Endothelial cell of umbilical vein (primary cell): ENCODE measurements around the gene SLC35F2. TPM values are rescaled to one million over a fixed set of nuclear protein-coding genes. Genes with fewer than 3 reads are reported as not detected.

Experiments
- BruUV-seq: library from RNA; stranded (reverse); fragments of 400-500 nt; replicated peaks from 2 replicates; lab custom pipeline; 2021; lab: Mats Ljungman, UMichigan
- CTCF ChIA-PET: fragments of 300-600, 350-600 bp; sonication (Branson Sonifier 250); formaldehyde crosslinking; loops from one replicate; lab custom pipeline; 2021; ENCODE audit warnings: antibody characterized with exemption, inconsistent platforms; lab: Charles Lee
- POLR2A ChIA-PET: fragments of 300-600, 350-600 bp; sonication (Branson Sonifier 250); formaldehyde crosslinking; loops from one replicate; lab custom pipeline; 2021; ENCODE audit warnings: antibody characterized with exemption, inconsistent platforms; lab: Charles Lee
- DNase-seq: peaks from one replicate; pipeline ENCODE4 v3.0.0-alpha.2; 2011; ENCODE audit warnings: low read depth, low spot score
- FAIRE-seq: peaks from 2 replicates; lab custom pipeline; 2011; peaks lifted over from hg19 to GRCh38; lab: Jason Lieb, UNC
- H2AFZ ChIP-seq: 2 replicates; pipeline ENCODE4 v1.6.0; 2012; ENCODE audit warnings: low read depth, low read length, control low read depth, inconsistent platforms
- H3K27ac ChIP-seq: 2 replicates; pipeline ENCODE4 v1.5.1; 2011; ENCODE audit warnings: low read depth, mild to moderate bottlenecking, control low read depth, low read length, moderate library complexity; ENCODE audit not compliant: insufficient read depth
- H3K27me3 ChIP-seq, 2 experiments: 2 replicates each; pipeline versions ENCODE4 v1.6.0 to v1.6.1; 2011; ENCODE audit warnings: low read length in 2 of 2, mixed read lengths in 1 of 2; ENCODE audit not compliant: control insufficient read depth in 2 of 2, insufficient read depth in 2 of 2
- H3K36me3 ChIP-seq, 2 experiments: 2 replicates in 1 of 2; 3 replicates in 1 of 2; pipeline ENCODE4 v1.5.1; 2011; ENCODE audit warnings: low read length in 2 of 2, mild to moderate bottlenecking in 1 of 2, moderate library complexity in 1 of 2; ENCODE audit not compliant: control insufficient read depth in 2 of 2, insufficient read depth in 2 of 2; ENCODE audit errors: extremely low read depth in 1 of 2
- H3K4me1 ChIP-seq: 3 replicates; pipeline ENCODE4 v1.5.1; 2011; ENCODE audit warnings: mild to moderate bottlenecking, low read length; ENCODE audit not compliant: control insufficient read depth, insufficient read depth; ENCODE audit errors: extremely low read depth
- H3K4me2 ChIP-seq: 2 replicates; pipeline ENCODE4 v1.6.1; 2011; ENCODE audit warnings: low read length, control low read depth, mixed read lengths; ENCODE audit not compliant: insufficient read depth
- H3K4me3 ChIP-seq, 3 experiments: fragments of 200-600 bp in 1 of 3; sonication (generic), shearing (Covaris generic) in 1 of 3; replicated peaks in 1 of 3; 2 replicates each; pipeline ENCODE4 v1.5.1; 2011 to 2016; ENCODE audit warnings: control low read depth in 3 of 3, low read length in 3 of 3, mild to moderate bottlenecking in 2 of 3, inconsistent platforms in 1 of 3, low read depth in 1 of 3, moderate library complexity in 1 of 3; ENCODE audit not compliant: insufficient read depth in 1 of 3
- H3K79me2 ChIP-seq: 2 replicates; pipeline ENCODE4 v1.6.0; 2012; ENCODE audit warnings: low read length, inconsistent platforms; ENCODE audit not compliant: control insufficient read depth, insufficient read depth
- H3K9ac ChIP-seq: replicated peaks from 2 replicates; pipeline ENCODE3; 2011; ENCODE audit warnings: low read length, control low read depth; ENCODE audit not compliant: insufficient read depth; ENCODE audit errors: extremely low read depth
- H3K9me1 ChIP-seq: replicated peaks from 3 replicates; pipeline ENCODE4 v1.6.0; 2011; ENCODE audit warnings: mild to moderate bottlenecking, low read length; ENCODE audit not compliant: control insufficient read depth, insufficient read depth; ENCODE audit errors: extremely low read depth
- H3K9me3 ChIP-seq: replicated peaks from 2 replicates; pipeline ENCODE4 v1.5.1; 2012; ENCODE audit warnings: low read length, inconsistent platforms; ENCODE audit not compliant: control insufficient read depth, insufficient read depth
- H4K20me1 ChIP-seq: replicated peaks from 2 replicates; pipeline ENCODE3; 2011; ENCODE audit warnings: mild to moderate bottlenecking, low read length; ENCODE audit not compliant: control insufficient read depth, insufficient read depth; ENCODE audit errors: extremely low read depth
- EZH2 ChIP-seq: IDR thresholded peaks from 2 replicates; pipeline ENCODE4 v1.6.1; 2012; ENCODE audit warnings: borderline replicate concordance, low read depth, mild to moderate bottlenecking, moderate library complexity, low read length, inconsistent platforms; ENCODE audit not compliant: severe bottlenecking
- FOS ChIP-seq: IDR thresholded peaks from 2 replicates; pipeline ENCODE4 v1.6.1; 2011; ENCODE audit warnings: mild to moderate bottlenecking, low read length, moderate library complexity, borderline replicate concordance; ENCODE audit not compliant: insufficient read depth
- GATA2 ChIP-seq: IDR thresholded peaks from 2 replicates; pipeline ENCODE4 v1.7.0; 2011; ENCODE audit warnings: low read depth, mild to moderate bottlenecking, moderate library complexity, mixed read lengths, low read length; ENCODE audit not compliant: insufficient read length, insufficient read depth
- MYC ChIP-seq: IDR thresholded peaks from one replicate; pipeline ENCODE4 v1.6.1; 2011; ENCODE audit warnings: mild to moderate bottlenecking, low read depth, low read length
- POLR2A ChIP-seq: IDR thresholded peaks from 2 replicates; pipeline ENCODE4 v1.6.1; 2012; ENCODE audit warnings: low read depth, mild to moderate bottlenecking, control low read depth, low read length
- POLR2AphosphoS5 ChIP-seq: IDR thresholded peaks from 2 replicates; pipeline ENCODE4 v1.6.1; 2012; ENCODE audit warnings: low read depth, mild to moderate bottlenecking, control low read depth, low read length, moderate library complexity; ENCODE audit not compliant: insufficient read depth
- dilution Hi-C: fragments of 300-500 bp; cut with MboI; formaldehyde crosslinking; loops from one replicate; pipeline ENCODE4 v1.15.0; 2019; ENCODE audit warnings: low sequenced_read_pairs; ENCODE audit not compliant: extremely low pct_ligation_motif_present
- intact Hi-C: fragments of 100-400 bp; cut with micrococcal nuclease; formaldehyde crosslinking; loops from one replicate; pipeline ENCODE4 v1.10.0; 2022
- polyA plus RNA-seq, 4 experiments: library from polyadenylated mRNA; depleted of rRNA in 3 of 4; stranded (reverse) in 3 of 4; unstranded in 1 of 4; fragments of >200 nt; gene quantifications; 2 replicates each; pipeline versions ENCODE4 v1.2.1 to v1.2.3, GENCODE V29; 2011 to 2012; ENCODE audit warnings: missing spikeins in 1 of 4
- total RNA-seq: library from RNA; stranded (reverse); gene quantifications from 2 replicates; pipeline ENCODE4 v1.2.3, GENCODE V29; 2021
- TF ChIP-seq, protein P1 (sequence below), 2 donors: IDR thresholded peaks; 1 replicate in 1 of 2; 2 replicates in 1 of 2; pipeline ENCODE4 v1.5.1; 2011; ENCODE audit warnings: low read length in 2 of 2, mild to moderate bottlenecking in 2 of 2, moderate library complexity in 2 of 2, control low read depth in 1 of 2, inconsistent platforms in 1 of 2, low read depth in 1 of 2; ENCODE audit not compliant: insufficient read depth in 1 of 2; ENCODE audit errors: extremely low read depth in 1 of 2

The SLC35F2 gene
- total and polyA plus RNA-seq, 2 donors (not counting 3 experiments of a cell fraction or from before 2014, with no cell fraction given) = 41.0 to 59.7 TPM

DNA sequence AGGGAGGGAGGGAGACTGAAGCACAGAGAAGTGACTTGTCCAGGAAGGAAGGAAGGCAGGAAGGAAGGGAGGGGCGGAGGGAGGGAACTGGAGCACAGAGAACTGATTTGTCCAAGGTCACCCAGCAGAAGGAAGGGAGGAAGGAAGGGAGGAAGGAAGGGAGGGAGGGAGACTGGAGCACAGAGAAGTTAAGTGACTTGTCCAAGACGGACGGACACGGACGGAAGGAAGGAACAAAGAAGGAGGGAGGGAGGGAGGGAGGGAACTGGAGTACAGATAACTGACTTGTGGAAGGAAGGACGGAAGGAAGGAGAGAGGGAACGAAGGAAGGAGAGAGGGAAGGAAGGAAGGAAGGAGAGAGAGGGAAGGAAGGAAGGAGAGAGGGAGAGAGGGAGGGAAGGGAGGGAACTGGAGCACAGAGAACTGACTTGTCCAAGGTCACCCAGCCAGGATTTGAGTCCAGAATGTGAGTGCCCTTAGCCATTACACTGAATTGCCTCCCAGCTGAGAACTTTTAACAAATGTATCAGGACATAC is 1.5 kb downstream of the SLC35F2 start:
- TF ChIP-seq, protein P1, sequence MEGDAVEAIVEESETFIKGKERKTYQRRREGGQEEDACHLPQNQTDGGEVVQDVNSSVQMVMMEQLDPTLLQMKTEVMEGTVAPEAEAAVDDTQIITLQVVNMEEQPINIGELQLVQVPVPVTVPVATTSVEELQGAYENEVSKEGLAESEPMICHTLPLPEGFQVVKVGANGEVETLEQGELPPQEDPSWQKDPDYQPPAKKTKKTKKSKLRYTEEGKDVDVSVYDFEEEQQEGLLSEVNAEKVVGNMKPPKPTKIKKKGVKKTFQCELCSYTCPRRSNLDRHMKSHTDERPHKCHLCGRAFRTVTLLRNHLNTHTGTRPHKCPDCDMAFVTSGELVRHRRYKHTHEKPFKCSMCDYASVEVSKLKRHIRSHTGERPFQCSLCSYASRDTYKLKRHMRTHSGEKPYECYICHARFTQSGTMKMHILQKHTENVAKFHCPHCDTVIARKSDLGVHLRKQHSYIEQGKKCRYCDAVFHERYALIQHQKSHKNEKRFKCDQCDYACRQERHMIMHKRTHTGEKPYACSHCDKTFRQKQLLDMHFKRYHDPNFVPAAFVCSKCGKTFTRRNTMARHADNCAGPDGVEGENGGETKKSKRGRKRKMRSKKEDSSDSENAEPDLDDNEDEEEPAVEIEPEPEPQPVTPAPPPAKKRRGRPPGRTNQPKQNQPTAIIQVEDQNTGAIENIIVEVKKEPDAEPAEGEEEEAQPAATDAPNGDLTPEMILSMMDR (IDR thresholded peaks at IDR 0.05; ENCODE audit: extremely low read depth in 1 of 2, insufficient read depth in 1 of 2, low read depth in 1 of 2, low read length in 2 of 2) = no peak
- peak; percentile 24 for TF ChIP-seq POLR2A
- no peak for TF ChIP-seq FOS
- TF ChIP-seq EZH2 = no peak
- TF ChIP-seq GATA2 = no peak
- no peak for TF ChIP-seq POLR2AphosphoS5
- TF ChIP-seq MYC = no peak
- peak overlapping the region in 2 of 3 experiments; percentile 63 to 79 for H3K4me3 ChIP-seq
- intact Hi-C loops = no loop called here
- peaks cover 8% of the 10 kb centered on the region for H3K4me1 ChIP-seq
- H2AFZ ChIP-seq = no peak overlapping the region
- H3K79me2 ChIP-seq = peaks cover 63% of the 10 kb centered on the region
- BruUV-seq = no TSS peak
- no peak overlapping the region for H3K27ac ChIP-seq
- ChIA-PET POLR2A (no interaction called here), CTCF (interaction anchor here (0.8 kb wide), 1 partner anchor 15 kb away, joined by 3 read pairs; no protein-coding TSS in a partner anchor)
- H3K9ac ChIP-seq = no peak overlapping the region
- no peaks in the 10 kb centered on the region for H3K9me3 ChIP-seq
- no peaks in the 10 kb centered on the region for H3K27me3 ChIP-seq
- dilution Hi-C loops = no loop called here
- H3K9me1 ChIP-seq = no peaks in the 10 kb centered on the region
- peak; percentile 74 for FAIRE-seq
- H3K36me3 ChIP-seq = no peaks in the 10 kb centered on the region
- no peaks in the 10 kb centered on the region for H4K20me1 ChIP-seq
- peak overlapping the region; percentile 83 for H3K4me2 ChIP-seq
- DNase-seq = no peak
